ENCODE results near the gene APC.
A peak's percentile ranks its signal among the peaks of the same experiment; 100 is the strongest.

The APC gene

DNA sequence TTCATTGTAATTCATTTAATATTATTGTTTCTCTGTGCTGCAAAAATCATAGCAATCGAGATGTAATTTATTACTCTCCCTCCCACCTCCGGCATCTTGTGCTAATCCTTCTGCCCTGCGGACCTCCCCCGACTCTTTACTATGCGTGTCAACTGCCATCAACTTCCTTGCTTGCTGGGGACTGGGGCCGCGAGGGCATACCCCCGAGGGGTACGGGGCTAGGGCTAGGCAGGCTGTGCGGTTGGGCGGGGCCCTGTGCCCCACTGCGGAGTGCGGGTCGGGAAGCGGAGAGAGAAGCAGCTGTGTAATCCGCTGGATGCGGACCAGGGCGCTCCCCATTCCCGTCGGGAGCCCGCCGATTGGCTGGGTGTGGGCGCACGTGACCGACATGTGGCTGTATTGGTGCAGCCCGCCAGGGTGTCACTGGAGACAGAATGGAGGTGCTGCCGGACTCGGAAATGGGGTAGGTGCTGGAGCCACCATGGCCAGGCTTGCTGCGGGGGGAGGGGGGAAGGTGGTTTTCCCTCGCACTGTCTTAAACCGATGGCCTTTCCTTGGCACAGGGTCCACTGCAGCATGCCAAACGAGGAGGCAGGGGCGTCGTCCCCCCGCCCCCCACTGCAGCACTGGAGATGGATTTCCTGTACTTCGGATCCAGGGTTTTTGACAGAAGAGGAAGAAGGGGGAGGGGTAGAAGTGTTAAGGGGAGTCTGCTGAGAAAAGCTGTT is at the start of gene APC:
TSS of gene APC (plus strand) at position 423 of the 728 bp plus-strand sequence. CDS start 17,006 bp downstream, outside the sequence.
- peak within 1 kb of the TSS; percentile 80 for H3K4me3 ChIP-seq (ENCODE audit: low read depth, low read length)
- TF ChIP-seq, protein P1, sequence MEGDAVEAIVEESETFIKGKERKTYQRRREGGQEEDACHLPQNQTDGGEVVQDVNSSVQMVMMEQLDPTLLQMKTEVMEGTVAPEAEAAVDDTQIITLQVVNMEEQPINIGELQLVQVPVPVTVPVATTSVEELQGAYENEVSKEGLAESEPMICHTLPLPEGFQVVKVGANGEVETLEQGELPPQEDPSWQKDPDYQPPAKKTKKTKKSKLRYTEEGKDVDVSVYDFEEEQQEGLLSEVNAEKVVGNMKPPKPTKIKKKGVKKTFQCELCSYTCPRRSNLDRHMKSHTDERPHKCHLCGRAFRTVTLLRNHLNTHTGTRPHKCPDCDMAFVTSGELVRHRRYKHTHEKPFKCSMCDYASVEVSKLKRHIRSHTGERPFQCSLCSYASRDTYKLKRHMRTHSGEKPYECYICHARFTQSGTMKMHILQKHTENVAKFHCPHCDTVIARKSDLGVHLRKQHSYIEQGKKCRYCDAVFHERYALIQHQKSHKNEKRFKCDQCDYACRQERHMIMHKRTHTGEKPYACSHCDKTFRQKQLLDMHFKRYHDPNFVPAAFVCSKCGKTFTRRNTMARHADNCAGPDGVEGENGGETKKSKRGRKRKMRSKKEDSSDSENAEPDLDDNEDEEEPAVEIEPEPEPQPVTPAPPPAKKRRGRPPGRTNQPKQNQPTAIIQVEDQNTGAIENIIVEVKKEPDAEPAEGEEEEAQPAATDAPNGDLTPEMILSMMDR (IDR thresholded peaks at IDR 0.05; ENCODE audit: borderline replicate concordance, insufficient read depth, low read depth, low read length): no peak

DNA sequence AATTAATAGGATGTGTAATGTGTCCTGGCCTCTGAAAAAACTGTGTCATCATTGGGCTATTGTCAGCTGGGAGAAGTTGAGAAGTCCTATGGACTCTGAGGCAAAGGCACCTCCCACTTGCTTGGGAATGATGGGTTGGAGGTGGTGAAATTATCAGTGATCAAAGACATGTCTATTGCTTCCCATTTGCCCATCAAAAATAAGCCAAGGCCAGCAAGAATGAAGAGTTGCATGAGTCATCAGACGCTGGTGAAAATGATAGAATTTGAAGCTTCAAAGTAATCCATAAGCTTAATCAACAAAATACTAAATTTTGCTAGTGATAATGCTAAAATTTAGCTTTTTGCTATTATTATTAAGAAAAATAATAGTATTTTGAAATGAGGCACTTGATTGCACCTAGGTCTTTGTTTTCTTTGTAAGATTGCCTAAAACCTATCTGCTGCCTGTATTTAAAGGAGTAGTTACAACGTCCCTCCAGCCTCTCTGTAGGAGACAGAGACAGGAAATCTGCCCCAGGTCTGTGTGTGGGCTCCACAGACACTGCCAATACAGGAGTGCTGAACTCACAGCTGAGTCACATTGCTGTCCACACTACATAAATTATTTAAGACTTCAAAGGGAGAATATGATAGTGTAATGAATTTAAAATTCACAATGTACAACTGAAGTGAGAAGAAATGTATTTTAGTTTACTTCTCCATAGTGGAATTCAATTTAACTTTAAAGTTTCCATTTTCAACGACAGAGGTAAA is 48.4 kb upstream of the APC start:
- TF ChIP-seq, protein P1 (IDR thresholded peaks at IDR 0.05; ENCODE audit: borderline replicate concordance, insufficient read depth, low read depth, low read length): no peak
- H3K4me3 ChIP-seq (ENCODE audit: low read depth, low read length): no peak overlapping the region

DNA sequence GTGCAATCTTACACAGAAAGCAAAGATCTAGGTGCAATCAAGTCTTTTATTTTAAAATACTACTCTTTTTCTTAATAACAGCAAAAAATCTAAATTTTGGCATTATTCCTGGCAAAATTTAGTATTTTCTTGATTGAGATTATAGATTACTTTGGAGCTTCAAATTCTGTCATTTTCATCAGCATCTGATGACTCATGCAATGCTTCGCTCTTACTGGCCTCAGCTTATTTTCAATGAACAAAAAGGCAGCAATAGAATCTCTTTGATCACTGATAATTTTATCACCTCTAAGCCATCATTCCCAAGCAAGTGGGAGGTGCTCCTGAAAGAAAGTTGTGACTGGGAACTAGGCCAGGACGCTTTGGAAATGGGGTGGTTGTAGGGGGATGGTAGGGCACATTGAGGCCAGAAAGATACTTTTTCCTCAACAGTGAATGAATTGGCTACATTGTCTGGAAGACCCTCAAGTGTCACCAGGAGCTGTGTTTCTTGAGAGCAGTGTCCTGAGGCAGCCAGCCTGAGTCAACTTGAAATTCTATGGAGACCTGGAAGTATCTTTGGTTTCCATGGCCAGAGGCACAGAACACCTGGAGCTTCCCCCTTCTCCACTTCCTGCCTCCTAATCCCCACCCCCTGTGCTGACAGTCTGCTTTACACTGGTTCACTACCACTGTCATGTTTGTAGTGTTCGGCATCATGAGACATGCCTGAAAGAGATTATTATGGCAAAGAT is 46.9 kb upstream of the APC start:
- TF ChIP-seq, protein P1 (IDR thresholded peaks at IDR 0.05; ENCODE audit: borderline replicate concordance, insufficient read depth, low read depth, low read length): no peak
- no peak overlapping the region for H3K4me3 ChIP-seq (ENCODE audit: low read depth, low read length)

DNA sequence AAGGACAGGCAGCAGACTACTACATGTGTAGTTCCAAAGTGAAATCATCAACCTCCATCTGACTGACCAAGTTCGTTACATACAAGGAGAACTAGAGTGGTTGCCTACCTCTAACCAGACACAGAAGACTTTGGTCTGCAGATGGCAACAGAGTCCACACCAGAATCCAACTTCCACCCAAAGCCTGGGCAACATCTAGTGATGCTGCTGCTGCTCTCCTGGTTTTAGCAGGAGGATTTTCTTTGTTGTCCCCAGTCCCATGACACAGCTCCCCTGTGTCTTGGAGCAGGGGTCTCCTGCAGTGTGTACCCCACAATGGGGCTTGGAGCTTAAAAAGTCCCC is 46.4 kb upstream of the APC start:
- H3K4me3 ChIP-seq (ENCODE audit: low read depth, low read length): no peak overlapping the region
- TF ChIP-seq, protein P1 (IDR thresholded peaks at IDR 0.05; ENCODE audit: borderline replicate concordance, insufficient read depth, low read depth, low read length): no peak

DNA sequence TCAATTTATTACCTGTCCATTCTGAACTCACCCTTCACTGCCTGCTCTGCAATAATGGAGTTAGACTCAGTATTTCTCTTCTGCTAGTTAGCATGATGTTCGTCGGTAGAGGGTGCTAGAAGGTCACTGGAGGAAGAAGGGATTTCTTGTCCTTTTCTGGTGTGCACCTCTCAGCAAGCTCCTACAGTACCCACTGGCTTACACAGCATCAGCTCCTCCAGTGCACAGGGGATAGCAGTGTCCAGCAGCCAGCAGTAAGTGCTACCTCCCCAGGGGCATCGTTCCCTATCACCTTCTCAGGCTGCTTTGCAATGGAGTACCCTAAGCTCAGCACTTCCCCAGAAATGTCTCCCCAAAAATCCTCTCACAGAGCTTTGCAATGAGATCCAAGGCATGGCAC is 45.9 kb upstream of the APC start:
- TF ChIP-seq, protein P1 (IDR thresholded peaks at IDR 0.05; ENCODE audit: borderline replicate concordance, insufficient read depth, low read depth, low read length): peak; percentile 50
- H3K4me3 ChIP-seq (ENCODE audit: low read depth, low read length): no peak overlapping the region

DNA sequence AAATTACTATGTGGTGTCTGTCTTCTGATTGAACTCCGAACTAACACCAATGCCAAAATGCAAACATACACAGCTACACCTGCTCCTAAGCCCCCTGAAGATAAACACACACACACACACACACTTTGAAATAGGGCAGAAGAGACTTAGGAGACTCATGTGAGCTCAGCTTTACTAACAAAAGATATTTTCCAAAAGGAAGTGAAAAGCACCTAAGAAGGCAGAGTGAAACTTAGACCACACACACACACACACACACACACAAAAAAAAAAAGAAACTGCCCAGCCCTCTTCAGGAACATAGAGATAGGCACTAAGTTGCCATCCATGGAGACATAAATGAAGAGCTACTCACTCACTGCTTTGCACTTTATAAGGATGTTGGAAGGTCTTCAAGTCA is 45.2 kb upstream of the APC start:
- TF ChIP-seq, protein P1 (IDR thresholded peaks at IDR 0.05; ENCODE audit: borderline replicate concordance, insufficient read depth, low read depth, low read length): no peak
- H3K4me3 ChIP-seq (ENCODE audit: low read depth, low read length): no peak overlapping the region

Data from GM12875 (cell line).